Stimulated activated CD8-positive, alpha-beta memory T cell treated with anti-CD3 and anti-CD28 coated beads, Interleukin-12 subunit alpha, Interleukin-12 subunit beta, amount 100 ng/mL, for 4 hours (primary cell): ENCODE data around the gene LDLRAD2.
"Not testable (repeated sequence)": the region's sequence is repeated elsewhere in the genome, so short reads cannot be mapped to it uniquely, and the experiment has no call there.

Experiments used
- DNase-seq: peaks from one replicate; pipeline ENCODE4 v3.0.0-alpha.2; 2020; ENCODE audit warnings: low read depth

The LDLRAD2 gene

GRCh38 chr1:21823980-21824702, 12.1 kb downstream of the LDLRAD2 start:
- no peak for DNase-seq

- DNase-seq = no peak
Measured at GRCh38 chr1:21824926-21825325, 12.9 kb downstream of the LDLRAD2 start.

- DNase-seq = no peak
Measured at GRCh38 chr1:21825393-21825792, 13.3 kb downstream of the LDLRAD2 start.

- DNase-seq = not testable (repeated sequence)
Measured at GRCh38 chr1:21826694-21827093, 14.6 kb downstream of the LDLRAD2 start.

GRCh38 chr1:21827141-21827679, 15.1 kb downstream of the LDLRAD2 start:
- no peak for DNase-seq

- no peak for DNase-seq
Measured at GRCh38 chr1:21828075-21828474, 16.0 kb downstream of the LDLRAD2 start.

GRCh38 chr1:21828506-21829210, 16.6 kb downstream of the LDLRAD2 start:
- DNase-seq = no peak

- DNase-seq = no peak
Measured at GRCh38 chr1:21829294-21829693, 17.2 kb downstream of the LDLRAD2 start.

GRCh38 chr1:21830792-21831453, 18.9 kb downstream of the LDLRAD2 start:
- DNase-seq = no peak

- no peak for DNase-seq
Measured at GRCh38 chr1:21831454-21831970, 19.4 kb downstream of the LDLRAD2 start.

GRCh38 chr1:21833392-21833976, 21.4 kb downstream of the LDLRAD2 start:
- no peak for DNase-seq

GRCh38 chr1:21834094-21834493, 22.0 kb downstream of the LDLRAD2 start:
- DNase-seq = no peak

- no peak for DNase-seq
Measured at GRCh38 chr1:21834666-21835065, 22.6 kb downstream of the LDLRAD2 start.

GRCh38 chr1:21836010-21836409, 23.9 kb downstream of the LDLRAD2 start:
- no peak for DNase-seq

- no peak for DNase-seq
Measured at GRCh38 chr1:21836729-21837128, 24.7 kb downstream of the LDLRAD2 start.

- no peak for DNase-seq
Measured at GRCh38 chr1:21837476-21837875, 25.4 kb downstream of the LDLRAD2 start.

GRCh38 chr1:21838359-21839157, 26.5 kb downstream of the LDLRAD2 start:
- no peak for DNase-seq

- no peak for DNase-seq
Measured at GRCh38 chr1:21839337-21840037, 27.4 kb downstream of the LDLRAD2 start.

- DNase-seq = no peak
Measured at GRCh38 chr1:21840981-21841380, 28.9 kb downstream of the LDLRAD2 start.

GRCh38 chr1:21841852-21842466, 29.9 kb downstream of the LDLRAD2 start:
- no peak for DNase-seq
